ENCODE results near the gene PARL.

DNA sequence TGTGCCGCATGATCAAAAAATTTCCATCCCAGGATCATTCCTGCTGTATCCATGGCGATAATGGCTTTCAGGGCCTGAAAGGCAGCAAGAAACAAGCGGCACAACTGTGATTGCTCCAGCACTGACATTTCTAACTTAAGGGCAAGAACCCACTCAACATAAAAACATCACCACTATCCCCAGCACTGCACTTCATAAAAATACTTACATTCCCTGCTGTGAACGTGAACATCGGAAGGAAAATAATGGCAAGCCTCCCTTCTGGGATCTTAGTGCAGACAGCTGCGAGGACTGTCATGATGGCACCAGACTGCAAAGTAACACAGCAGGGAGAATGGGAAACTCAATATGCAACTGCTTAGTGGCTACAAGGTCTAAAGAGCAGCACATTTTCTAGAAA is 51.2 kb downstream of the PARL start:
- TF ChIP-seq POLR2AphosphoS5 (IDR thresholded peaks at IDR 0.05; ENCODE audit: low read depth, low read length): no peak
- TF ChIP-seq, protein P1, sequence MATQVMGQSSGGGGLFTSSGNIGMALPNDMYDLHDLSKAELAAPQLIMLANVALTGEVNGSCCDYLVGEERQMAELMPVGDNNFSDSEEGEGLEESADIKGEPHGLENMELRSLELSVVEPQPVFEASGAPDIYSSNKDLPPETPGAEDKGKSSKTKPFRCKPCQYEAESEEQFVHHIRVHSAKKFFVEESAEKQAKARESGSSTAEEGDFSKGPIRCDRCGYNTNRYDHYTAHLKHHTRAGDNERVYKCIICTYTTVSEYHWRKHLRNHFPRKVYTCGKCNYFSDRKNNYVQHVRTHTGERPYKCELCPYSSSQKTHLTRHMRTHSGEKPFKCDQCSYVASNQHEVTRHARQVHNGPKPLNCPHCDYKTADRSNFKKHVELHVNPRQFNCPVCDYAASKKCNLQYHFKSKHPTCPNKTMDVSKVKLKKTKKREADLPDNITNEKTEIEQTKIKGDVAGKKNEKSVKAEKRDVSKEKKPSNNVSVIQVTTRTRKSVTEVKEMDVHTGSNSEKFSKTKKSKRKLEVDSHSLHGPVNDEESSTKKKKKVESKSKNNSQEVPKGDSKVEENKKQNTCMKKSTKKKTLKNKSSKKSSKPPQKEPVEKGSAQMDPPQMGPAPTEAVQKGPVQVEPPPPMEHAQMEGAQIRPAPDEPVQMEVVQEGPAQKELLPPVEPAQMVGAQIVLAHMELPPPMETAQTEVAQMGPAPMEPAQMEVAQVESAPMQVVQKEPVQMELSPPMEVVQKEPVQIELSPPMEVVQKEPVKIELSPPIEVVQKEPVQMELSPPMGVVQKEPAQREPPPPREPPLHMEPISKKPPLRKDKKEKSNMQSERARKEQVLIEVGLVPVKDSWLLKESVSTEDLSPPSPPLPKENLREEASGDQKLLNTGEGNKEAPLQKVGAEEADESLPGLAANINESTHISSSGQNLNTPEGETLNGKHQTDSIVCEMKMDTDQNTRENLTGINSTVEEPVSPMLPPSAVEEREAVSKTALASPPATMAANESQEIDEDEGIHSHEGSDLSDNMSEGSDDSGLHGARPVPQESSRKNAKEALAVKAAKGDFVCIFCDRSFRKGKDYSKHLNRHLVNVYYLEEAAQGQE (IDR thresholded peaks at IDR 0.05; ENCODE audit: insufficient read depth in 1 of 2, low read depth in 2 of 2, low read length in 2 of 2): no peak
